ENCODE results near the gene KCNJ10.
"Not testable (repeated sequence)": the region's sequence is repeated elsewhere in the genome, so short reads cannot be mapped to it uniquely, and the experiment has no call there.

Gene KCNJ10

GRCh38 chr1:160111462-160111861 lies 41.5 kb upstream of the KCNJ10 start:
- H3K4me1 ChIP-seq (ENCODE audit: control insufficient read depth, insufficient read depth, low read length); POLR2A ChIA-PET; H3K27ac ChIP-seq (ENCODE audit: extremely low read depth, low read depth, low read length); H3K36me3 ChIP-seq (ENCODE audit: control insufficient read depth in 2 of 2, insufficient read depth in 1 of 2, low read length in 2 of 2); H3K4me3 ChIP-seq (ENCODE audit: low read depth, low read length); H3K9me3 ChIP-seq (ENCODE audit: control insufficient read depth, insufficient read depth, low read depth, low read length): not testable (repeated sequence)
- CTCF ChIA-PET = interaction anchor here (0.7 kb wide), 1 partner anchor 140 kb away, joined by 3 read pairs; no protein-coding TSS in a partner anchor
- TF ChIP-seq GFI1B (tag by site-specific recombination; IDR thresholded peaks at IDR 0.05) (peak; percentile 30; the same call in 1 of the 2 replicates), ZNF202 (tag by site-specific recombination; IDR thresholded peaks at IDR 0.05; ENCODE audit: borderline replicate concordance) (peak; percentile 63; the same call in 1 of the 2 replicates), ZNF623 (tag by site-specific recombination; IDR thresholded peaks at IDR 0.05) (peak; percentile 72), ZNF426 (tag by site-specific recombination; IDR thresholded peaks at IDR 0.05) (peak; percentile 93), ZBTB8A (tag by site-specific recombination; IDR thresholded peaks at IDR 0.05) (peak; percentile 69), ZNF433 (tag by site-specific recombination; IDR thresholded peaks at IDR 0.05; ENCODE audit: low read depth) (peak; percentile 71), ZNF404 (tag by site-specific recombination; IDR thresholded peaks at IDR 0.05) (peak; percentile 71; the same call in 1 of the 2 replicates), ZNF560 (tag by site-specific recombination; IDR thresholded peaks at IDR 0.05; ENCODE audit: borderline replicate concordance) (peak; percentile 77; the same call in 1 of the 2 replicates), ZNF266 (tag by site-specific recombination; IDR thresholded peaks at IDR 0.05; ENCODE audit: low read depth) (peak; percentile 73; the same call in 1 of the 2 replicates), ZNF354C (tag by site-specific recombination; IDR thresholded peaks at IDR 0.05; ENCODE audit: borderline replicate concordance, low read depth) (0 out of 2 replicates have a peak, but pooled peaks have one; percentile 60), ZNF529 (tag by site-specific recombination; IDR thresholded peaks at IDR 0.05; ENCODE audit: insufficient replicate concordance) (peak; percentile 40), ZBTB21 (tag by site-specific recombination; IDR thresholded peaks at IDR 0.05) (peak; percentile 51; the same call in 1 of the 2 replicates), GLI2 (tag by site-specific recombination; IDR thresholded peaks at IDR 0.05; ENCODE audit: borderline replicate concordance, low read depth) (peak; percentile 52; the same call in 1 of the 2 replicates), ZNF629 (tag by site-specific recombination; IDR thresholded peaks at IDR 0.05) (peak; percentile 26; the same call in 1 of the 2 replicates), ZNF518A (tag by site-specific recombination; conservative IDR thresholded peaks at IDR 0.05; ENCODE audit: low read depth) (peak; percentile 93), ZNF555 (tag by site-specific recombination; conservative IDR thresholded peaks at IDR 0.05) (peak; percentile 88), ZNF341 (tag by site-specific recombination; IDR thresholded peaks at IDR 0.05; ENCODE audit: low read depth) (0 out of 2 replicates have a peak, but pooled peaks have one; percentile 24), ZNF138 (tag by site-specific recombination; IDR thresholded peaks at IDR 0.05; ENCODE audit: borderline replicate concordance) (0 out of 2 replicates have a peak, but pooled peaks have one; percentile 65), KLF7 (tag by site-specific recombination; IDR thresholded peaks at IDR 0.05; ENCODE audit: borderline replicate concordance) (peak; percentile 54; the same call in 1 of the 2 replicates), ZNF654 (tag by site-specific recombination; IDR thresholded peaks at IDR 0.05; ENCODE audit: low read depth) (peak; percentile 26), ZNF514 (tag by site-specific recombination; IDR thresholded peaks at IDR 0.05) (0 out of 2 replicates have a peak, but pooled peaks have one; percentile 31), RBAK (tag by site-specific recombination; IDR thresholded peaks at IDR 0.05) (0 out of 2 replicates have a peak, but pooled peaks have one; percentile 20)
- TF ChIP-seq, protein P1, sequence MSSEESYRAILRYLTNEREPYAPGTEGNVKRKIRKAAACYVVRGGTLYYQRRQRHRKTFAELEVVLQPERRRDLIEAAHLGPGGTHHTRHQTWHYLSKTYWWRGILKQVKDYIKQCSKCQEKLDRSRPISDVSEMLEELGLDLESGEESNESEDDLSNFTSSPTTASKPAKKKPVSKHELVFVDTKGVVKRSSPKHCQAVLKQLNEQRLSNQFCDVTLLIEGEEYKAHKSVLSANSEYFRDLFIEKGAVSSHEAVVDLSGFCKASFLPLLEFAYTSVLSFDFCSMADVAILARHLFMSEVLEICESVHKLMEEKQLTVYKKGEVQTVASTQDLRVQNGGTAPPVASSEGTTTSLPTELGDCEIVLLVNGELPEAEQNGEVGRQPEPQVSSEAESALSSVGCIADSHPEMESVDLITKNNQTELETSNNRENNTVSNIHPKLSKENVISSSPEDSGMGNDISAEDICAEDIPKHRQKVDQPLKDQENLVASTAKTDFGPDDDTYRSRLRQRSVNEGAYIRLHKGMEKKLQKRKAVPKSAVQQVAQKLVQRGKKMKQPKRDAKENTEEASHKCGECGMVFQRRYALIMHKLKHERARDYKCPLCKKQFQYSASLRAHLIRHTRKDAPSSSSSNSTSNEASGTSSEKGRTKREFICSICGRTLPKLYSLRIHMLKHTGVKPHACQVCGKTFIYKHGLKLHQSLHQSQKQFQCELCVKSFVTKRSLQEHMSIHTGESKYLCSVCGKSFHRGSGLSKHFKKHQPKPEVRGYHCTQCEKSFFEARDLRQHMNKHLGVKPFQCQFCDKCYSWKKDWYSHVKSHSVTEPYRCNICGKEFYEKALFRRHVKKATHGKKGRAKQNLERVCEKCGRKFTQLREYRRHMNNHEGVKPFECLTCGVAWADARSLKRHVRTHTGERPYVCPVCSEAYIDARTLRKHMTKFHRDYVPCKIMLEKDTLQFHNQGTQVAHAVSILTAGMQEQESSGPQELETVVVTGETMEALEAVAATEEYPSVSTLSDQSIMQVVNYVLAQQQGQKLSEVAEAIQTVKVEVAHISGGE (tag by site-specific recombination; conservative IDR thresholded peaks at IDR 0.05; ENCODE audit: low read depth) = peak; percentile 80
- TF ChIP-seq, protein P2, sequence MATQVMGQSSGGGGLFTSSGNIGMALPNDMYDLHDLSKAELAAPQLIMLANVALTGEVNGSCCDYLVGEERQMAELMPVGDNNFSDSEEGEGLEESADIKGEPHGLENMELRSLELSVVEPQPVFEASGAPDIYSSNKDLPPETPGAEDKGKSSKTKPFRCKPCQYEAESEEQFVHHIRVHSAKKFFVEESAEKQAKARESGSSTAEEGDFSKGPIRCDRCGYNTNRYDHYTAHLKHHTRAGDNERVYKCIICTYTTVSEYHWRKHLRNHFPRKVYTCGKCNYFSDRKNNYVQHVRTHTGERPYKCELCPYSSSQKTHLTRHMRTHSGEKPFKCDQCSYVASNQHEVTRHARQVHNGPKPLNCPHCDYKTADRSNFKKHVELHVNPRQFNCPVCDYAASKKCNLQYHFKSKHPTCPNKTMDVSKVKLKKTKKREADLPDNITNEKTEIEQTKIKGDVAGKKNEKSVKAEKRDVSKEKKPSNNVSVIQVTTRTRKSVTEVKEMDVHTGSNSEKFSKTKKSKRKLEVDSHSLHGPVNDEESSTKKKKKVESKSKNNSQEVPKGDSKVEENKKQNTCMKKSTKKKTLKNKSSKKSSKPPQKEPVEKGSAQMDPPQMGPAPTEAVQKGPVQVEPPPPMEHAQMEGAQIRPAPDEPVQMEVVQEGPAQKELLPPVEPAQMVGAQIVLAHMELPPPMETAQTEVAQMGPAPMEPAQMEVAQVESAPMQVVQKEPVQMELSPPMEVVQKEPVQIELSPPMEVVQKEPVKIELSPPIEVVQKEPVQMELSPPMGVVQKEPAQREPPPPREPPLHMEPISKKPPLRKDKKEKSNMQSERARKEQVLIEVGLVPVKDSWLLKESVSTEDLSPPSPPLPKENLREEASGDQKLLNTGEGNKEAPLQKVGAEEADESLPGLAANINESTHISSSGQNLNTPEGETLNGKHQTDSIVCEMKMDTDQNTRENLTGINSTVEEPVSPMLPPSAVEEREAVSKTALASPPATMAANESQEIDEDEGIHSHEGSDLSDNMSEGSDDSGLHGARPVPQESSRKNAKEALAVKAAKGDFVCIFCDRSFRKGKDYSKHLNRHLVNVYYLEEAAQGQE (tag by site-specific recombination; IDR thresholded peaks at IDR 0.05) = peak; percentile 74
